Uterus (tissue), 4 donors: ENCODE measurements around the gene ROPN1B. TPM values are rescaled to one million over a fixed set of nuclear protein-coding genes. Genes with fewer than 3 reads are reported as not detected.

Experiments used
- DNase-seq, 2 donors: peaks; one replicate each; pipeline ENCODE4 v3.0.0-alpha.2; 2019 to 2020
- H3K27ac ChIP-seq, 2 donors: fragments of 200-600 bp; sonication (generic); 1 replicate in 1 of 2; 2 replicates in 1 of 2; pipeline ENCODE4 v1.5.1; 2016 to 2018
- H3K27me3 ChIP-seq, 2 donors: fragments of 200-600 bp; sonication (generic); one replicate each; pipeline ENCODE4 v1.5.1; 2018 to 2019; ENCODE audit warnings: control low read depth in 1 of 2
- H3K36me3 ChIP-seq, 2 donors: fragments of 200-600 bp; sonication (generic); one replicate each; pipeline ENCODE4 v1.5.1; 2019; ENCODE audit warnings: control low read depth in 1 of 2
- H3K4me1 ChIP-seq, 2 donors: fragments of 200-600 bp; sonication (generic); one replicate each; pipeline ENCODE4 v1.5.1; 2018 to 2019; ENCODE audit warnings: control low read depth in 1 of 2
- H3K4me3 ChIP-seq, 2 donors: fragments of 200-600 bp; sonication (generic); 1 replicate in 1 of 2; 2 replicates in 1 of 2; pipeline ENCODE4 v1.5.1; 2018 to 2019; ENCODE audit warnings: mild to moderate bottlenecking in 1 of 2
- H3K9me3 ChIP-seq, 2 donors: fragments of 200-600 bp; sonication (generic); one replicate each; pipeline ENCODE4 v1.5.1; 2019; ENCODE audit warnings: control low read depth in 1 of 2
- POLR2A ChIP-seq, 2 donors: fragments of 450-650 bp; IDR thresholded peaks; one replicate each; pipeline ENCODE4 v1.6.1; 2016; ENCODE audit warnings: antibody characterized with exemption in 2 of 2, mild to moderate bottlenecking in 1 of 2, moderate library complexity in 1 of 2
- intact Hi-C: fragments of 100-400 bp; cut with DNase I; formaldehyde crosslinking; loops from one replicate; pipeline ENCODE4 v1.15.1; 2023; ENCODE audit warnings: low total_unique reads
- total RNA-seq, 4 donors: library from RNA; depleted of rRNA in 3 of 4; stranded (reverse); fragments of >200 nt in 3 of 4; gene quantifications; one replicate each; pipeline versions ENCODE4 v1.1.0 to v1.2.4, GENCODE V29; 2014 to 2023
- TF ChIP-seq, protein P1 (sequence below), 4 experiments: fragments of 200-600 bp in 2 of 4; fragments of 450-650 bp in 2 of 4; sonication (generic) in 2 of 4; IDR thresholded peaks; one replicate each; pipeline ENCODE4 v1.5.1; 2016 to 2019; ENCODE audit warnings: antibody characterized with exemption in 4 of 4, mild to moderate bottlenecking in 2 of 4, moderate library complexity in 1 of 4
- donor health status: DM: yes; HTN: yes; CAD: no.

ROPN1B gene
- total RNA-seq, 4 donors from 2014 or later: 0.70 TPM; not detected in 3

- Histone ChIP-seq H3K4me1 (no peaks in the 10 kb centered on the region), H3K4me3 (no peak overlapping the region), H3K9me3 (no peaks in the 10 kb centered on the region), H3K27ac (no peak overlapping the region), H3K36me3 (no peaks in the 10 kb centered on the region), H3K27me3 (no peaks in the 10 kb centered on the region)
- intact Hi-C loops: no loop called here
- TF ChIP-seq POLR2A (IDR thresholded peaks at IDR 0.05): no peak
- TF ChIP-seq, protein P1, sequence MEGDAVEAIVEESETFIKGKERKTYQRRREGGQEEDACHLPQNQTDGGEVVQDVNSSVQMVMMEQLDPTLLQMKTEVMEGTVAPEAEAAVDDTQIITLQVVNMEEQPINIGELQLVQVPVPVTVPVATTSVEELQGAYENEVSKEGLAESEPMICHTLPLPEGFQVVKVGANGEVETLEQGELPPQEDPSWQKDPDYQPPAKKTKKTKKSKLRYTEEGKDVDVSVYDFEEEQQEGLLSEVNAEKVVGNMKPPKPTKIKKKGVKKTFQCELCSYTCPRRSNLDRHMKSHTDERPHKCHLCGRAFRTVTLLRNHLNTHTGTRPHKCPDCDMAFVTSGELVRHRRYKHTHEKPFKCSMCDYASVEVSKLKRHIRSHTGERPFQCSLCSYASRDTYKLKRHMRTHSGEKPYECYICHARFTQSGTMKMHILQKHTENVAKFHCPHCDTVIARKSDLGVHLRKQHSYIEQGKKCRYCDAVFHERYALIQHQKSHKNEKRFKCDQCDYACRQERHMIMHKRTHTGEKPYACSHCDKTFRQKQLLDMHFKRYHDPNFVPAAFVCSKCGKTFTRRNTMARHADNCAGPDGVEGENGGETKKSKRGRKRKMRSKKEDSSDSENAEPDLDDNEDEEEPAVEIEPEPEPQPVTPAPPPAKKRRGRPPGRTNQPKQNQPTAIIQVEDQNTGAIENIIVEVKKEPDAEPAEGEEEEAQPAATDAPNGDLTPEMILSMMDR (IDR thresholded peaks at IDR 0.05): no peak
- no peak for DNase-seq
Measured at GRCh38 chr3:126016616-126017015, 47.6 kb downstream of the ROPN1B start.

DNA sequence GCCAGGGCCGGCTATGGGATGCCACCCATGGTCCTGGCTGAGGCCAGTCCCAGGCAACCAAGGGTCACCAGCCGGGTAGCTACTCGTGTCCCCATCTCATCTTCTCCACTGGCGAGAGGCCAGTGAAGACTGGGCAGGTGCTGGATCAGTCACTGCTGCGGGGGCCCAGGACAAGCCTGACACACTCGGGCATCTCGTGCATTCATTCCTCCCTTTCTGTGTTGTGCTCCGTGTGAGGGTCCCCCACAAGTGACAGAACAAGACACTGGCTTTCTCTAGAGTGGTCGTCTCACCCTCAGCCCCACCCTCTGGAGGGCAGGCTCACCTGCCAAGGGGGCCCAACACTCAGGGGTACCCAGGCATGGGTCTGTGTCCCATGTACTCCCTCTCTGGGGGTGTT, 48.4 kb downstream of the ROPN1B start:
- Histone ChIP-seq H3K4me1 (no peaks in the 10 kb centered on the region), H3K27ac (no peak overlapping the region), H3K36me3 (no peaks in the 10 kb centered on the region), H3K9me3 (no peaks in the 10 kb centered on the region), H3K4me3 (no peak overlapping the region), H3K27me3 (no peaks in the 10 kb centered on the region)
- DNase-seq: no peak
- TF ChIP-seq, protein P1 (IDR thresholded peaks at IDR 0.05): no peak
- no peak for TF ChIP-seq POLR2A (IDR thresholded peaks at IDR 0.05)
- intact Hi-C loops: no loop called here

DNA sequence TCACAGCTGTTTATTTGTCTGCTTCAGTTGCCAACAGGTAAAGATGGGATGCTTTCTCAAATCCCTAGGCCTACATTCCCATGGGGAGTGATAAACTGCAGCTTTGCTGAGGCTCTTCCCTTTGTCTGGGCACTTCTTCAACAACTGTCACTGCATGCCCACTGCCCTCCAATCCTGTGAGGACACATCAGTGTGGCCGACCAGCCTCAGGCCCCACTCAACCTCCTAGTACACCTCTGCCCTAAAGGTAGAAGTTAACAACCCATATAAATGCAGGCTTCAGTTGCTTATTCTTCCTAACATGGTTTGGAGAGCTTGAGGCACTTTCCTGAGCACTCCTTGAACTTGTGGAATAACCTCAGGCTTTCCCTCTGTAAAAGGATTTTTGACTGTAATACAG, 49.6 kb downstream of the ROPN1B start:
- Histone ChIP-seq H3K27ac (no peak overlapping the region), H3K4me3 (no peak overlapping the region), H3K9me3 (no peaks in the 10 kb centered on the region), H3K36me3 (no peaks in the 10 kb centered on the region), H3K4me1 (no peaks in the 10 kb centered on the region), H3K27me3 (no peaks in the 10 kb centered on the region)
- DNase-seq: no peak
- intact Hi-C loops: no loop called here
- TF ChIP-seq, protein P1 (IDR thresholded peaks at IDR 0.05): no peak

DNA sequence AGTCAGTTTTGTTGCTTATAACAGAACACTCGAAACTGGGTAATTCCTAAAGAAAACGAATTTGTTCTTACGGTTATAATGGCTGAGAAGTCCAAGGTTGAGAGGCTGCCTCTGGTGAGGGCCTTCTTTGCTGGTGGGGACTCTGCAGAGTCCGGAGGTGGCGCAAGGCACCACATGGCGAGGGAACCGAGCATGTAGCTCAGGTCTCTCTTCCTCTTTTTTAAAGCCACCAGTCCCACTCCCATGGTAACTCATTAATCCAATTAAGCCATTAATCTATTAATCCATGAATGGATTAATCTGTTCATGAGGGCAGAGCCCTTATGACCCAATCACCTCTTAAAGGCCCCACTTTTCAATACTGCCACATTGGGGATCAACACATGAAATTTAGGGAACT, 50.0 kb downstream of the ROPN1B start:
- Histone ChIP-seq H3K27me3 (no peaks in the 10 kb centered on the region), H3K36me3 (no peaks in the 10 kb centered on the region), H3K4me3 (no peak overlapping the region), H3K27ac (no peak overlapping the region), H3K4me1 (no peaks in the 10 kb centered on the region), H3K9me3 (no peaks in the 10 kb centered on the region)
- no peak for DNase-seq
- TF ChIP-seq, protein P1 (IDR thresholded peaks at IDR 0.05): no peak
- no peak for TF ChIP-seq POLR2A (IDR thresholded peaks at IDR 0.05)
- intact Hi-C loops: no loop called here

GRCh38 chr3:126019683-126020082, 50.7 kb downstream of the ROPN1B start:
- Histone ChIP-seq H3K4me3 (no peak overlapping the region), H3K36me3 (no peaks in the 10 kb centered on the region), H3K27me3 (no peaks in the 10 kb centered on the region), H3K4me1 (no peaks in the 10 kb centered on the region), H3K27ac (no peak overlapping the region), H3K9me3 (no peaks in the 10 kb centered on the region)
- no peak for DNase-seq
- intact Hi-C loops: no loop called here
- TF ChIP-seq, protein P1 (IDR thresholded peaks at IDR 0.05): no peak
